ACC112 (cell line): ENCODE data around the gene OGG1.

Experiments used
- H2AFZ ChIP-seq: fragments of 200-600 bp; sonication (generic); one replicate; pipeline ENCODE4 v1.6.0; 2017; ENCODE audit warnings: antibody characterized with exemption, low read length; ENCODE audit not compliant: unreplicated experiment
- H3K27ac ChIP-seq: fragments of 200-600 bp; sonication (generic); 2 replicates; pipeline ENCODE4 v1.5.1; 2014; ENCODE audit warnings: low read depth, mild to moderate bottlenecking, antibody characterized with exemption, low read length, moderate library complexity
- H3K27me3 ChIP-seq: fragments of 200-600 bp; sonication (generic); 2 replicates; pipeline ENCODE4 v1.6.1; 2014; ENCODE audit warnings: mild to moderate bottlenecking, antibody characterized with exemption, low read length, moderate library complexity, mixed read lengths; ENCODE audit not compliant: insufficient read depth
- H3K36me3 ChIP-seq: fragments of 200-600 bp; sonication (generic); 2 replicates; pipeline ENCODE4 v1.6.1; 2016; ENCODE audit warnings: mild to moderate bottlenecking, antibody characterized with exemption, low read length, moderate library complexity, mixed read lengths; ENCODE audit not compliant: insufficient read depth
- H3K4me1 ChIP-seq: fragments of 200-600 bp; sonication (generic); one replicate; pipeline ENCODE4 v1.6.1; 2016; ENCODE audit warnings: low read length, mixed read lengths; ENCODE audit not compliant: insufficient read depth, unreplicated experiment, control insufficient read depth
- H3K4me3 ChIP-seq: fragments of 200-600 bp; sonication (generic); 2 replicates; pipeline ENCODE4 v1.5.1; 2014; ENCODE audit warnings: mild to moderate bottlenecking, low read depth, low read length
- H3K79me2 ChIP-seq: fragments of 200-600 bp; sonication (generic); one replicate; pipeline ENCODE4 v1.6.0; 2016; ENCODE audit warnings: low read length; ENCODE audit not compliant: control insufficient read depth, unreplicated experiment, insufficient read depth

OGG1 gene

GRCh38 chr3:9729419-9729818 lies 20.3 kb upstream of the OGG1 start:
- Histone ChIP-seq H3K36me3 (no peaks in the 10 kb centered on the region), H3K4me1 (peaks cover 30% of the 10 kb centered on the region), H3K27ac (no peak overlapping the region), H3K79me2 (peaks cover 28% of the 10 kb centered on the region), H3K27me3 (no peaks in the 10 kb centered on the region), H3K4me3 (no peak overlapping the region), H2AFZ (no peak overlapping the region)

GRCh38 chr3:9730657-9731205 lies 19.0 kb upstream of the OGG1 start:
- peaks cover 30% of the 10 kb centered on the region for H3K4me1 ChIP-seq
- H3K36me3 ChIP-seq: no peaks in the 10 kb centered on the region
- H3K27ac ChIP-seq: peak overlapping the region; percentile 71
- H3K79me2 ChIP-seq: peaks cover 31% of the 10 kb centered on the region
- H3K4me3 ChIP-seq: peak overlapping the region; percentile 84
- H3K27me3 ChIP-seq: no peaks in the 10 kb centered on the region
- peak overlapping the region; percentile 91 for H2AFZ ChIP-seq

- peaks cover 36% of the 10 kb centered on the region for H3K79me2 ChIP-seq
- H3K36me3 ChIP-seq: peaks cover 1% of the 10 kb centered on the region; the same call in 1 of the 2 replicates
- H3K27me3 ChIP-seq: no peaks in the 10 kb centered on the region
- H3K4me3 ChIP-seq: peak within 1 kb of the TSS; percentile 84
- peak within 1 kb of the TSS; percentile 91 for H2AFZ ChIP-seq
- peaks cover 32% of the 10 kb centered on the region for H3K4me1 ChIP-seq
- H3K27ac ChIP-seq: peak within 1 kb of the TSS; percentile 90
These were observed 18.3 kb upstream of the OGG1 start, which contains the start of gene BRPF1 for GRCh38 chr3:9731206-9732079. Gene BRPF1 (plus strand): TSS chr3:9731735. CDS start chr3:9734141, 2,406 bp downstream.

- Histone ChIP-seq H3K27me3 (no peaks in the 10 kb centered on the region), H3K36me3 (peaks cover 5% of the 10 kb centered on the region), H2AFZ (peak overlapping the region; percentile 3), H3K4me3 (peak overlapping the region; percentile 84), H3K79me2 (peaks cover 42% of the 10 kb centered on the region), H3K4me1 (peaks cover 27% of the 10 kb centered on the region), H3K27ac (peak overlapping the region; percentile 90; the same call in 1 of the 2 replicates)
These were observed 17.5 kb upstream of the OGG1 start for GRCh38 chr3:9732080-9732739.

GRCh38 chr3:9732740-9733115 lies 17.0 kb upstream of the OGG1 start:
- Histone ChIP-seq H2AFZ (no peak overlapping the region), H3K36me3 (peaks cover 5% of the 10 kb centered on the region), H3K79me2 (peaks cover 46% of the 10 kb centered on the region), H3K27me3 (no peaks in the 10 kb centered on the region), H3K4me1 (peaks cover 22% of the 10 kb centered on the region), H3K4me3 (peak overlapping the region; percentile 84), H3K27ac (no peak overlapping the region)

GRCh38 chr3:9736831-9737230 lies 12.9 kb upstream of the OGG1 start:
- H3K36me3 ChIP-seq: peaks cover 22% of the 10 kb centered on the region
- no peak overlapping the region for H3K27ac ChIP-seq
- peaks cover 15% of the 10 kb centered on the region for H3K4me1 ChIP-seq
- no peak overlapping the region for H2AFZ ChIP-seq
- H3K27me3 ChIP-seq: no peaks in the 10 kb centered on the region
- no peak overlapping the region for H3K4me3 ChIP-seq
- H3K79me2 ChIP-seq: peaks cover 59% of the 10 kb centered on the region

GRCh38 chr3:9739181-9739580 lies 10.6 kb upstream of the OGG1 start:
- Histone ChIP-seq H3K27ac (no peak overlapping the region), H3K4me1 (peaks cover 3% of the 10 kb centered on the region), H3K4me3 (no peak overlapping the region), H3K36me3 (peaks cover 28% of the 10 kb centered on the region), H3K79me2 (peaks cover 35% of the 10 kb centered on the region), H2AFZ (no peak overlapping the region), H3K27me3 (no peaks in the 10 kb centered on the region)

GRCh38 chr3:9742560-9742959 lies 7.2 kb upstream of the OGG1 start:
- Histone ChIP-seq H3K36me3 (peaks cover 23% of the 10 kb centered on the region; the same call in 1 of the 2 replicates), H3K79me2 (peaks cover 16% of the 10 kb centered on the region)

GRCh38 chr3:9743548-9743947 lies 6.2 kb upstream of the OGG1 start:
- H3K4me3 ChIP-seq: no peak overlapping the region
- no peak overlapping the region for H2AFZ ChIP-seq
- H3K36me3 ChIP-seq: peaks cover 27% of the 10 kb centered on the region; the same call in 1 of the 2 replicates
- H3K4me1 ChIP-seq: peaks cover 29% of the 10 kb centered on the region
- H3K79me2 ChIP-seq: peaks cover 13% of the 10 kb centered on the region
- no peak overlapping the region for H3K27ac ChIP-seq
- no peaks in the 10 kb centered on the region for H3K27me3 ChIP-seq

More at GRCh38 chr3:9742560-9742959, 7.2 kb upstream of the OGG1 start:
- peaks cover 20% of the 10 kb centered on the region for H3K4me1 ChIP-seq
- no peak overlapping the region for H3K27ac ChIP-seq
- no peak overlapping the region for H2AFZ ChIP-seq
- no peak overlapping the region for H3K4me3 ChIP-seq
- no peaks in the 10 kb centered on the region for H3K27me3 ChIP-seq

GRCh38 chr3:9744162-9744561 lies 5.6 kb upstream of the OGG1 start:
- no peaks in the 10 kb centered on the region for H3K27me3 ChIP-seq
- H3K27ac ChIP-seq: no peak overlapping the region
- H3K4me1 ChIP-seq: peaks cover 32% of the 10 kb centered on the region
- no peak overlapping the region for H3K4me3 ChIP-seq
- no peak overlapping the region for H2AFZ ChIP-seq
- peaks cover 8% of the 10 kb centered on the region for H3K79me2 ChIP-seq
- peaks cover 22% of the 10 kb centered on the region; the same call in 1 of the 2 replicates for H3K36me3 ChIP-seq
